Measurements from ENCODE around the gene WBP2. TPM values are rescaled to one million over a fixed set of nuclear protein-coding genes. Genes with fewer than 3 reads are reported as not detected.

Gene WBP2
- total RNA-seq, 1 experiment from 2014 or later, result 42.7 TPM

GRCh38 chr17:75823257-75824041 is 31.7 kb downstream of the WBP2 start:
- H3K27me3 ChIP-seq (ENCODE audit: low read length), result no peaks in the 10 kb centered on the region
- H3K4me1 ChIP-seq (ENCODE audit: low read length), result peaks cover 4% of the 10 kb centered on the region
- H3K9me2 ChIP-seq (replicated peaks; ENCODE audit: insufficient read depth, low read length), result no peaks in the 10 kb centered on the region
- DNase-seq, result no peak
- H3K79me2 ChIP-seq (ENCODE audit: low read length), result no peaks in the 10 kb centered on the region
- H2AFZ ChIP-seq (ENCODE audit: low read length), result no peak overlapping the region
- H4K20me1 ChIP-seq (ENCODE audit: insufficient read depth, low read depth, low read length), result no peaks in the 10 kb centered on the region
- no peak overlapping the region for H3K9ac ChIP-seq (ENCODE audit: low read length)
- no peak overlapping the region for H3K27ac ChIP-seq (ENCODE audit: low read length)
- H3K4me3 ChIP-seq (ENCODE audit: low read length), result no peak overlapping the region
- peaks cover 8% of the 10 kb centered on the region for H3K36me3 ChIP-seq (ENCODE audit: insufficient read depth, low read length)
- no peak overlapping the region for H3K4me2 ChIP-seq (ENCODE audit: low read depth, low read length, poor library complexity, severe bottlenecking)
- H3K9me3 ChIP-seq (ENCODE audit: low read length), result no peaks in the 10 kb centered on the region

DNA sequence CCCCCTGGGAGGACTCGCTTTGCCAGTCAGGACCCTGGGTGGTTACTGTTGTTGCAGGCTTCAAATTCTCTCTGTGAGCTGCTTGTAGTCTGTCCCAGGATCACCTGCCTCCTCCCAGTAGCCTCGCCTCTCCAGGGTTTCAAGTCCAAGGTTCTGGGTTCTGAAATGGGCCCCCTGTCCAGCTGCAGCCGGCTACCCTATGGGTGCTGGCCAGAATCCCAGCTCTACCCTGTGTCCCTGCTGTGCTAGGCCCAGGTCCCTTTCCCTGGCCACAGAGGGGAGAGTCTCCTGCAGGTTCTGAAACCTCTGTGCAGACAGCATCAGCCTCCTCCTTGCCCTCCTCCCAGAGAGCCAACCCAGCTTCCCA is 32.4 kb downstream of the WBP2 start:
- H4K20me1 ChIP-seq (ENCODE audit: insufficient read depth, low read depth, low read length), result no peaks in the 10 kb centered on the region
- H3K9me3 ChIP-seq (ENCODE audit: low read length), result no peaks in the 10 kb centered on the region
- no peak overlapping the region for H3K4me2 ChIP-seq (ENCODE audit: low read depth, low read length, poor library complexity, severe bottlenecking)
- no peaks in the 10 kb centered on the region for H3K79me2 ChIP-seq (ENCODE audit: low read length)
- no peak overlapping the region for H3K27ac ChIP-seq (ENCODE audit: low read length)
- H3K4me1 ChIP-seq (ENCODE audit: low read length), result peaks cover 4% of the 10 kb centered on the region
- no peak overlapping the region for H2AFZ ChIP-seq (ENCODE audit: low read length)
- H3K36me3 ChIP-seq (ENCODE audit: insufficient read depth, low read length), result peaks cover 8% of the 10 kb centered on the region
- no peak overlapping the region for H3K9ac ChIP-seq (ENCODE audit: low read length)
- DNase-seq, result no peak
- no peaks in the 10 kb centered on the region for H3K9me2 ChIP-seq (replicated peaks; ENCODE audit: insufficient read depth, low read length)
- no peak overlapping the region for H3K4me3 ChIP-seq (ENCODE audit: low read length)
- H3K27me3 ChIP-seq (ENCODE audit: low read length), result no peaks in the 10 kb centered on the region

- Histone ChIP-seq H3K9ac (ENCODE audit: low read length) (no peak overlapping the region), H3K27ac (ENCODE audit: low read length) (no peak overlapping the region), H3K4me1 (ENCODE audit: low read length) (peaks cover 4% of the 10 kb centered on the region), H3K27me3 (ENCODE audit: low read length) (no peaks in the 10 kb centered on the region), H3K9me3 (ENCODE audit: low read length) (no peaks in the 10 kb centered on the region), H4K20me1 (ENCODE audit: insufficient read depth, low read depth, low read length) (no peaks in the 10 kb centered on the region), H3K79me2 (ENCODE audit: low read length) (no peaks in the 10 kb centered on the region), H3K36me3 (ENCODE audit: insufficient read depth, low read length) (peaks cover 8% of the 10 kb centered on the region), H3K4me3 (ENCODE audit: low read length) (no peak overlapping the region), H2AFZ (ENCODE audit: low read length) (no peak overlapping the region), H3K9me2 (replicated peaks; ENCODE audit: insufficient read depth, low read length) (no peaks in the 10 kb centered on the region), H3K4me2 (ENCODE audit: low read depth, low read length, poor library complexity, severe bottlenecking) (no peak overlapping the region)
- peak; percentile 58 for DNase-seq
Measured at GRCh38 chr17:75822119-75822799, 32.9 kb downstream of the WBP2 start.

GRCh38 chr17:75821552-75821951 is 33.6 kb downstream of the WBP2 start:
- no peak overlapping the region for H3K27ac ChIP-seq (ENCODE audit: low read length)

DNA sequence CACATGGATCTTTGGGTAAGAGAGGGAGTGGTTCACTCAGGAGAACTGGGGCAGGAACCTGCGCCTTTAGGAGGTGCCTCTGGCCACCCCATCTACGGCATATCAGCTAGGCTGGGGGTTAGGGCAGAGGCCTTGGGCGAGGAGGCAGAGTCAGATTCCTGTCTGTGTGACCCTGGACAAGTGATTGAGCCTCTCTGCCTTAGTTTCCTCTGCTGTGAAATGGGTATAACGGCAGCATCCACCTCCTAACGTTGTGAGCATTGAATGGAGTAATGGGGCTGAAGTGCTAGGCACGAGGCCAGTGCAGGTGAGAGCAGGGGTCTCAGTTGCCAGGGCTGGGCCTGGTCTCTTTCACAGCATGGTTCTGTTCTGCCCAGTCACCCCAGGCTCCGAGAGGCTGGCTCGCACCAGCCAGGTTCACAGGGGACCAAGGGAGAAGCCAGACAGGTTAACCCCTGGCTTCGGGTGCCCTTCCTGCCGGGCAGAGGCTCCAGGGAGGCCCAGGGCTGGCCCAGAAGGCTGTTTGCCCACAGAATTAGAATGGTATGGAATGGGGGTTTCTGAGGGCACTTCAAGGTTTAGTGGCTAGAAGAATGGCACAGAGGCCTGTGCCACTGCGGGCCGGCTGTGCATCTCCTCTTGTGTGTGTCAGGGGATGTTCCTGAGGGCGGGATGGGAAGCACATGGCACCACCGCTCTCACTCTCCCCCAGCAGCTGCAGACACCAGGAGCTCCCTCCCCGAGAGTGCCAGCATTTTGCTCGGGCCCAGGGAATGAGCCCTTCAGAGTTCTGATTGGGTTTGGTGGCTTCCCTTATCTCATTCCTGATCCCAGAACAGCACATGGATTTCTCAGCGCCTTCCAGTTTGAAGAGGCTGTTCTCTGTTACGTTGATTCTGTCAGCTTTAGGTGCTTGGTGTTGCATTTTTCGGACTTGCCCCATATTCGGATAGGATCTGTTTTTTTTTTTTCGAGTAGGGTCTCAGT is 34.7 kb downstream of the WBP2 start:
- no peaks in the 10 kb centered on the region for H3K79me2 ChIP-seq (ENCODE audit: low read length)
- no peaks in the 10 kb centered on the region for H3K9me3 ChIP-seq (ENCODE audit: low read length)
- H3K9ac ChIP-seq (ENCODE audit: low read length), result no peak overlapping the region
- peaks cover 9% of the 10 kb centered on the region for H3K36me3 ChIP-seq (ENCODE audit: insufficient read depth, low read length)
- DNase-seq, result no peak
- H3K4me3 ChIP-seq (ENCODE audit: low read length), result no peak overlapping the region
- peaks cover 2% of the 10 kb centered on the region for H3K4me1 ChIP-seq (ENCODE audit: low read length)
- no peaks in the 10 kb centered on the region for H3K27me3 ChIP-seq (ENCODE audit: low read length)
- no peaks in the 10 kb centered on the region for H4K20me1 ChIP-seq (ENCODE audit: insufficient read depth, low read depth, low read length)
- H3K27ac ChIP-seq (ENCODE audit: low read length), result no peak overlapping the region
- no peak overlapping the region for H3K4me2 ChIP-seq (ENCODE audit: low read depth, low read length, poor library complexity, severe bottlenecking)
- no peaks in the 10 kb centered on the region for H3K9me2 ChIP-seq (replicated peaks; ENCODE audit: insufficient read depth, low read length)
- no peak overlapping the region for H2AFZ ChIP-seq (ENCODE audit: low read length)

More at GRCh38 chr17:75821552-75821951, 33.6 kb downstream of the WBP2 start:
- Histone ChIP-seq H3K27me3 (ENCODE audit: low read length) (no peaks in the 10 kb centered on the region), H3K79me2 (ENCODE audit: low read length) (no peaks in the 10 kb centered on the region), H4K20me1 (ENCODE audit: insufficient read depth, low read depth, low read length) (no peaks in the 10 kb centered on the region), H3K4me1 (ENCODE audit: low read length) (no peaks in the 10 kb centered on the region; the same call in 1 of the 2 replicates), H3K9ac (ENCODE audit: low read length) (no peak overlapping the region), H3K4me2 (ENCODE audit: low read depth, low read length, poor library complexity, severe bottlenecking) (no peak overlapping the region), H3K36me3 (ENCODE audit: insufficient read depth, low read length) (peaks cover 8% of the 10 kb centered on the region), H3K4me3 (ENCODE audit: low read length) (no peak overlapping the region), H3K9me2 (replicated peaks; ENCODE audit: insufficient read depth, low read length) (no peaks in the 10 kb centered on the region), H3K9me3 (ENCODE audit: low read length) (no peaks in the 10 kb centered on the region), H2AFZ (ENCODE audit: low read length) (no peak overlapping the region)
- no peak for DNase-seq

DNA sequence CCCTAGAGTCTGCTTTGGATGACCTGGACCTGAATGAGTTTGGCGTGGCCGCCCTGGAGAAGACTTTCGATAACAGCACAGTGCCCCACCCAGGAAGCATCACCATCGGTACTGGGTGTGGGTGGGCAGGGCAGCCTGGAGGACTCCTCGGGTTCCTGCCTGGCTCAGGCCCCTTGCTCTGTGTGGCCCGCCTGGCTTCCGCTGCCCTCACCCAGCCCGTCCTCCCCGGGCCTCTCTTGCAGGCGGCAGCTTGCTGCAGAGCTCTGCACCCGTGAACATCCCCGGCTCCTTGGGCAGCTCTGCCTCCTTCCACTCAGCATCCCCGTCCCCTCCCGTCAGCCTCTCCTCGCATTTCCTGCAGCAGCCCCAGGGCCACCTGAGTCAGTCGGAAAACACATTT is 35.5 kb downstream of the WBP2 start:
- H3K9me2 ChIP-seq (replicated peaks; ENCODE audit: insufficient read depth, low read length), result no peaks in the 10 kb centered on the region
- peaks cover 9% of the 10 kb centered on the region for H3K4me1 ChIP-seq (ENCODE audit: low read length)
- H3K36me3 ChIP-seq (ENCODE audit: insufficient read depth, low read length), result peaks cover 13% of the 10 kb centered on the region
- H3K4me3 ChIP-seq (ENCODE audit: low read length), result no peak overlapping the region
- H3K79me2 ChIP-seq (ENCODE audit: low read length), result no peaks in the 10 kb centered on the region
- DNase-seq, result no peak
- H2AFZ ChIP-seq (ENCODE audit: low read length), result no peak overlapping the region
- no peaks in the 10 kb centered on the region for H4K20me1 ChIP-seq (ENCODE audit: insufficient read depth, low read depth, low read length)
- H3K27ac ChIP-seq (ENCODE audit: low read length), result no peak overlapping the region
- no peak overlapping the region for H3K4me2 ChIP-seq (ENCODE audit: low read depth, low read length, poor library complexity, severe bottlenecking)
- H3K9me3 ChIP-seq (ENCODE audit: low read length), result no peaks in the 10 kb centered on the region
- H3K27me3 ChIP-seq (ENCODE audit: low read length), result no peaks in the 10 kb centered on the region
- no peak overlapping the region for H3K9ac ChIP-seq (ENCODE audit: low read length)

DNA sequence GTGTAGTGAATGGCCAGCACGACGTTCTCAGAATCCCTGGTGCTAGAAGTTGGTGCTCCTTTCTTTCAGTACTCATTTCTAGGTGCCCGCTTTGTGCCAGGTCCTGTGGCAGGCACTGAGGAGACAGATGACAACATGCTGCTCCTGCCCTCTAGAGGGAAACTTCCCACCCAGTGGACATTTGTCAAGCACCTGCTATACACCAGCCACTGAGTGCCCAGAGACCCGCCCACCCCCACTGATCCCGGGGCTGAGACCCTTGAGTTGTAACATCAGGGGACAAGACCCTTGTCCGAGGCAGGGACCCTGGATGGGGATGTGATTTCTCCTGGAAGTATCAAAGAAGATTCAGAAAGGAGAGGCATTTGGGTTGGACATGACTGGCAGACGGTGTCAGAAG is 36.0 kb downstream of the WBP2 start:
- Histone ChIP-seq H3K4me2 (ENCODE audit: low read depth, low read length, poor library complexity, severe bottlenecking) (no peak overlapping the region), H3K79me2 (ENCODE audit: low read length) (no peaks in the 10 kb centered on the region), H4K20me1 (ENCODE audit: insufficient read depth, low read depth, low read length) (no peaks in the 10 kb centered on the region), H2AFZ (ENCODE audit: low read length) (no peak overlapping the region), H3K36me3 (ENCODE audit: insufficient read depth, low read length) (peaks cover 13% of the 10 kb centered on the region), H3K9ac (ENCODE audit: low read length) (no peak overlapping the region), H3K9me3 (ENCODE audit: low read length) (no peaks in the 10 kb centered on the region), H3K9me2 (replicated peaks; ENCODE audit: insufficient read depth, low read length) (no peaks in the 10 kb centered on the region), H3K4me1 (ENCODE audit: low read length) (peaks cover 13% of the 10 kb centered on the region), H3K27ac (ENCODE audit: low read length) (no peak overlapping the region), H3K4me3 (ENCODE audit: low read length) (no peak overlapping the region), H3K27me3 (ENCODE audit: low read length) (no peaks in the 10 kb centered on the region)
- DNase-seq, result no peak
